HG02970 (cell line): ENCODE data around the gene ATG5.
"Not testable (repeated sequence)": the region's sequence is repeated elsewhere in the genome, so short reads cannot be mapped to it uniquely, and the experiment has no call there.

Experiments
- ATAC-seq: cut with Tn5 transposase; IDR thresholded peaks from one replicate; pipeline ENCODE4 v1.9.1; 2021; ENCODE audit warnings: mild to moderate bottlenecking, moderate library complexity, moderate number of reproducible peaks; ENCODE audit not compliant: unreplicated experiment, low FRiP score

Gene ATG5

DNA sequence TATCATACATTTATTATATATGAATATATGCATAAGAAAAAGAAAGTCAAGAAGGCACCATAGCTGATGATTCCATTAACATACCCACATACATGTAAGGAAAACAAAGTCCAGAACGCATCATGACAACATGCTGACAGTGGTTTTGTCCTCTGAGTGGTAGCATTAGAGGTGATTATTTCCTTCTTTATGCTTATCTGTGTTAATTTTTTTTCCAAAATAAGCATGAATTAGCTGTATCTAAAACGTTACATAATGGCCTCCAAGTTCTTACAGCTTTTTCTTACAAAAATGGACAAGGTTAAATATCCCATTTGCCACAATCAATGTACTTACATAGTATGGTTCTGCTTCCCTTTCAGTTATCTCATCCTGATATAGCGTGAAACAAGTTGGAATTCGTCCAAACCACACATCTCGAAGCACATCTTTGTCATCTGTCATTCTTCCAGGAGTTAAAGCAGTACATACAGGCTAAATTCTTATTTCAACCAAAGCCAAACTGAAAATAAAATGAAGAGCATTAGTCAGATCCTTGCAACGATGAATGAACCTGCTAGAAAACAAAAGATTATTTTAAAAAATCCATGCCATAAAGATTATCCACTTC lies 9.7 kb downstream of the ATG5 start:
- ATAC-seq, result no peak

DNA sequence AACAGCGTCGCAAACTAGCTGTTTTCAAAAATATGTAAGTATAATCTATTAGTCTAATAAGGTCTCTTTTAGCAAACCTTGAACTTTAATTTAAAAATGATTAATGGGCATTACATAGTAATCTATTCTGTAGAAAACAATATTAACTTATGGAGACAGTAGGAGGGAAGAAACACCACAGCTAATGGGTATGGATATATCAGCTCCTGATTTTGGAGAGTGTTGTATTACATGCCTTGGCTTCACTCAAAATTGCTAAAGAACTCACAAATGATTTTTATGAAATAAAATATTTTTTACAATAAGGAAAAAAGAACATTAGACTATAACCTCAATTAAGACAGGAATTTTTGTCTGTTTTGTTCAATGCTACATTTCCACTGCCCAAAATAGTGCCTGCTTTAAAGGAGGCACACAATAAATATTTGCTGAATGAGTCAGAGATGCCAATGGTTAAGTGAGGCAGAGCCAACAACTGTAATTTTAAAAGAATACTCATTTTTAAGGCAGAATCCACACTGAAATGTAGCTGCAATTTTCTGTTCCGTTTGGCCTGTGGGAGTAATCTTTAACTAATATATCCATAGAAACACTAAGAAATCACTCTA lies 15.7 kb downstream of the ATG5 start:
- no peak for ATAC-seq

DNA sequence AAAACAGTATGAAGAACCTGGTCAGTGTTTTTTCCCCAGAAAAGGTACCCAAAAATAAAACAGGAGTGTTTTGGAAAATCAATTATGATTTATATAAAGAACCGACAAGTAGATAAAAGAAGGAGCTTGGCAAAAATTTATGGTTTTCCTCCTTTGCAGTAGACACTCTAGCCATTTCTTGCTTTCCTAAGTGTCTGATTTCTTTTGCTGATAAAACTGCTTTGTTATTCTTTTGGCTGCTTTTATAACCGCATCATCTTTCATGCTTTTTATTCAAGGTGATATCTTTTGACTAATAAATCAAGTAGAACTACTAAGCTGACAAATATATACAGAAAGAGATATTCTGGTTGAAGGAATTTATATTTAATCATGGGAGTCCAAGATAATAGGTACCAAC lies 16.6 kb downstream of the ATG5 start:
- ATAC-seq, result no peak

DNA sequence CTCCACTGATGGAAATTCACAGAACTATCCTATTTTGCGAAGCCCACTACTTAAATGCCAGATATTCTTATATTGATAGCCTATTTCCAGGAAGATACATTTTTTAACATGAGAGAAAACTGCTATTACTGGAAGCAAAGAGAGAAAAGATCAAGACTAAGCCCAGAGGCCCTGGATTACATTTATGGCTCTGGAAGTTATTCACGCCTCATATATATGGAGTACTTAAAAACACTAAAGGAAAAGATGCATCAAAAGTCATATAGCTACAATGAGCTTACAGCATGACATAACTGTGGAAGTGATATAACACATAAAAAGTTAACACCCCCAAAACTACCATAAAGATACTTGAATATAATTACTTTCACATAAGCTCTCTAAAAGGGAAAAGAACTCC lies 19.8 kb downstream of the ATG5 start:
- no peak for ATAC-seq

DNA sequence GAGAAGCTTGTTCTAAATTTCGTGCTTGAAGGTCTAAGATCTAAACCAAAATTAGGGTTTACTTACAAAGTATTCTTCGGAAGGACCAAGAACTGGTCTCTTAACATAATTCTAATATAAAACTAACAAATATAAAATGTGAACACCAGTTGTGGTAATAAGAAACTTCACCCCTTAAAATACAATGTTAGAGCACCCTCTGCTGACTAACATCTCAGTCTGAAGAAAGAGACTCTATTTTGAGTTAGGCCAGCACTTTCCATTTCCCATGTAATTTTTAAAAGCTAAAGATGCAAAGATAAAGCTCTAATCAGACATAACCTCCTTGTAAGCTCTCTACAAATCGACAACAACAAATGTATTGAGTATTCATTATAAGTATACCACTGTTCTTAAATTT lies 24.6 kb downstream of the ATG5 start:
- ATAC-seq, result no peak

DNA sequence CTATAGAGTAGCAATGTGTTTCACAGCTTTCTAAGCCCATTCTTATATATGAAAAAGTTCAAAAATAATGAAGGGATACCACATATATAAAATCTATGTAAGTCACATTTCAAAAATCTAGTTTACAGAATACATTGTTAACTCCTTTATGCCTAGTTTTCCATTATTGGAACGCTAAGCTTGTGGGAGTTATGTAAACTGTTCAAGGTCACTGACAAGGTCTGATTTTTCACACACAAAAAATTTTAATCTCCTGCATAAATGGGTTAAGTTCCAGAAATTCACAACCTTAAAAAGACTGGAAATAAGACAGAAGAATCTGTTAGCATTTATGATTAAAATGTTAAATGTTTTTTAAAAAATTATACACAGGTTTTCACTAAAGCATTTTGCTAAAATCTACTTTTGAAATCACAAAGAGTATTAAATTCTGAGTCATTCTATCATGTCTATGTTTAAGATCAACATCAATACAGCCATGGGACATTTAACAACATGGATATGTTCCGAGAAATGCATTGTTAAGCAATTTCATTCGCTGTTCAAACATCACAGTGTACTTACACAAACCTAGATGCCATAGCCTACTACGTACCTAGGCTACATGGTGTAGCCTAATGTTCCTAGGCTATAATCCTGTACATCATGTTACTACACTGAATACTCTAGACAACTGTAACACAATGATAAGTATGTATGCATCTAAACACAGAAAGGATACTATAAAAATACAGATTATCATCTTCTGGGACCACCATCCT lies 25.4 kb downstream of the ATG5 start:
- ATAC-seq, result no peak

DNA sequence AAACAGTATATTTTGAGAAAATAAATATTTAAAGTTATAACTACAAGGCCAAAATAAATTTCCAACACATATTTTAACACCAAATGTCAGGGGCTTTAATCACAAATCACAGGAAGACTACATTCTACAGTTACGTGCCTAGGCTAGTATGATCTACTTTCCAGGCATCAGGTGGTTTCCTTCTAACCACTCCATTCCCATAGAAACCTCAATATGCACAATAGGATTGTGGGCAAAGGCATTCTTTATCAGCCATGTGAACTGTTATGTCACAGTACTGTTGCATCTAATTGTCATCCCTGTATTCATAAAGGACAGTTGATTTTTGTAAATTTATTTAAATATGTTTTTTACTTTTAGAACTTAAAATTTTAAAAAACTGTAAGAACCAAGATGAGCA lies 32.4 kb downstream of the ATG5 start:
- no peak for ATAC-seq

DNA sequence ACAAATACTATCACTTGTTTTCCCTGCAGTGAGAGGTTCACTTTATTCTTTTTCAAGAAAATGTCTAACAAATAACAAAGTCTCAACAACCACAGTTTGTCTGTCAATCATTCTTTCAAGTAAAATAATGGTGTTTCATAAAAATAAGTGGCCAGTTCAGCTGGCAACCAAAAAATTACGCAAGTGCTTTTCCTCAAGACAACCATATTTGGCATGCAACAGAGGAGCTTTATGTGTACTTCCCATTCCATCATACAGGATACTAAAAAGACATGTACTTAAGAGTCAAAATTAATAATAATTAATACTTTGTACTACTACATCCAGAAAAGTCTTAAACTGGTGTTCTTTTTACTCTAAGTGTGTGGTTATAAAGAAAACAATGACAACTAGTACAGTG lies 34.6 kb downstream of the ATG5 start:
- no peak for ATAC-seq

DNA sequence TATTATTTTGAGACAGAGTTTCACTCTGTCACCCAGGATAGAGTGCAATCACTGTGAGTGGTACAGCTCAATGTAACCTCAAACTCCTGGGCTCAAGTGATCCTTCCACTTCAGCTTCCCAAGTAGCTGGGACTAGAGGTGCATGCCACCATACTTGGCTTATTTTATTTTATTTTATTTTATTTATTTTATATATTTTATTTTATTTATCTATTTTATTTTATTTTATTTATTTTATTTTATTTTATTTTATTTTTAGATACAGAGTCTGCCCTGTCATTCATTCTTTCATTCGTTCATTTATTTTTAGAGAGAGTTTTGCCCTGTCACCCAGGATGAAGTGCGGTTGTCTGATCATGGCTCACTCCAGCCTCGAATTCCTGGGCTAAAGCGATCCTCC lies 35.5 kb downstream of the ATG5 start:
- no peak for ATAC-seq

DNA sequence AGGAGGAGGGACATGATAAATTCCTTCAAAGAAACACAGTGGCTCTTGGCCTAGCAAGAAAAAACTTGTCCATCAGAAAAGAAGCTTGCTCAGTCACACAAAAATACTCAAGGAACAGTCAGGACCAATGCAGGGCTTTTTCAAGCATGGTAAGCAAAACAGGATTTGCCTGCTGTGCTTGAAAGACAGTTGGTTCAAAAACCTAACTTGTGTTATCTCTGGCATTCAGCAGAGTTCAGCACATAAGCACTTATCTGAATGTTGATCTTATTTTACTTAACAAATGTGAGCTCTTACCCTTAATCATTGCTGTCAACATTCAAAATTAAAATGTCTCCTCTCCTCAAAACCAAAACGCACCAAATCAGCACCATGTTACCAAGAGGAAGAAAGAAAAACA lies 38.3 kb downstream of the ATG5 start:
- no peak for ATAC-seq

DNA sequence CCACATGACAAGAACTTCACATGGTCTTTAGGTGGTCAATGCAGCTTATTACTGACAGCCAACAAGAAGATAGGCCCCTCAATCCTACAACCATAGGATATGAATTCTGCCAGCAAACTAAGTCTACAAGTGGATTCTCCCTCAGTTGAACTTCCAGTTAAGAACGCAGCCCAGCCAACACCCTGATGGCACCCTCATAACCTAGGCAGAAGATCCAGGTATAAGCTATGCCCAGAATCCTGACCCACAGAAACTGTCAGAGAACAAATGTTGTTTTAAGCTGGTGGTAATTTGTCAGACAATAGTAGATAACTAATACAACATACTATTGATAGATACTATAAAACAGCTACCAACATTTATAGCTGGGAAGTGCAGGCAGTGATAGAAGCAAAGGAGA lies 38.8 kb downstream of the ATG5 start:
- ATAC-seq, result no peak

DNA sequence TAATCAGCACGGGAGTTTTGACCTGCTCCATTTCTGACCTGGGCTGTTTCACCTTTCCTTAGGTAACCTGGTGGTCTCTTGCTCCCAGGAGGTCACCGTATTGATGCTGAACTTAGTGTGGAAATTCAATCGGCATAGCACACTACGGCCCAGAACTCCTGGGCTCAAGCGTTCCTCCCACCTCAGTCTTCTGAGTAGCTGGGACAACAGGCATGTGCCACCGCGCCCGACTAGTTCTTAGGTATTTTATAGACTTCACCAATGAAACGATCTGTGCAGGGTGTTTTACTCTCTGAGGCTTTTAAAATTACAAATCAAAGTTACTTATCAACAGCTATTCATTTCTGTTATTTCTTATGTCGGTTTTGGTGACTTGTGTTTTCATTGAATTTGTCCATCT lies 42.1 kb downstream of the ATG5 start:
- ATAC-seq, result no peak

DNA sequence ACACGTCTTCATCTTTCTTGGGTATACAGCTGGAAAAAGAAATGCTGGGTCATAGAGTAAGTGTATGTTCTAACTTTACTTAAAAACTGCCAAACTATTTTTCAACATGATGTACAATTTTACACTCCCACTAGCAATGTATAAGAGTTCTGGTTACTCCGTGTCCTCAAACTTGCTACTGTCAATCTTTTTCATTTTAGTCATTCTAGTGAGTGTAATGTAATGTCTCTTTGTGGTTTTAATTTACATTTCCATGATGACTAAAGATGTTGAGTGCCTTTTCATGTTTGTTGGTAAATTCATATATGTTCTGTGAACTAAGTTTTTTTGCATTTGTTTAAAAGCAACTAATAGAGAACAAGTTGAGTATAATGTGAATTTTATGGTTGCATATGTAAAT lies 43.9 kb downstream of the ATG5 start:
- no peak for ATAC-seq

DNA sequence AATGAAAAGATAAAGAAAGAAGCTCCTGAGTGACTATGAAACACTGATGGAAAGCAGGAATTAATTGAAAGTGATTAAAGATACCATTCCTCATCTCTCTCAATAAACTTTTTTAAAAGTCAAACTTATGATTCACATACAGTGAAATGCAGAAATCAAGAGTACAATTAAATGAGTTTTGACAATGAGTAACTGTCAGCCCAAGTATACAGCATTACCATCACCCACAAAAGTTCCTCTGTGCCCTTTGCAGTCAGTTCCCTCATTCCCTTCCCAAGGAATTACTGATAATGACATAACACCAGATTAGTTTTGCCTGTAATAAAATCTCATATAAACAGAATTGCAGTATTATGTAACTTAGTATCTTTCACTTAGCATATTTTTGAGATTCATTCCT lies 44.5 kb downstream of the ATG5 start:
- ATAC-seq, result no peak

DNA sequence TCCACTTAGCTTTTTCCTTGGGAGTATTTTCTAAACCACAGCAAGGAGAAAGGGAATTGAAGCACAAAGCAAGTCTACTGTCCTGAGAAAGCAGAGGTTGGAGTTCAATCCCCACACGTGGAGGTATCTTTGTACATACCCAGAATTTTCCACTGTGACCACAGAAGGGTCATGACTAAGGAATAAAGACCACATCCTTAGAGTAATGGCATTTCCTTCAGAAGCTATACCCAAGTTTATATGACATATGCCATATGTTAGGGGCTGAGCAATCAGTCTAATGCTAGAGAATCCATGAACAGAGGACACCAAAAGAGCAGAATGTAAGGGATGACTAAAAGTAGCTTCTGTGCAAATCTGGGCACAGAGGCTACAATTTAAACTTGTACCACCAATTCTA lies 46.4 kb downstream of the ATG5 start:
- ATAC-seq, result no peak

DNA sequence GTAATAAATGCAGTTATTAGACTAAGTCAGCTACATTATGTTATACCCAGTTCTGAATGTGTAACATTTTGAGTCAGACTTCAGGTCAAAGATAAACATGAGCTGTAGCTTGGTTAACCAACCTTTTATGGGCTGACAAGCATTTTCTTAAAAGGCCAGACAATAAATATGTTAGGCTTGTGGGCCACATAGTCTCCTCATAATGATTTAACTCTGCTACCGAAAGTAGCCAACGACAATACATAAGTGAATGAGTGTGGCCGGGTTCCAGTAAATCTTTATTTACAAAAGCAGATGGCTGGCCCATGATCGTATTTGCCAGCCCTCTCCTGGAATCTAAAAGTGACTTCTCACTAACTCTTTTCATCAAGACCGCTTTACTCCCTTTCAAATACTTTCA lies 49.9 kb downstream of the ATG5 start:
- no peak for ATAC-seq

DNA sequence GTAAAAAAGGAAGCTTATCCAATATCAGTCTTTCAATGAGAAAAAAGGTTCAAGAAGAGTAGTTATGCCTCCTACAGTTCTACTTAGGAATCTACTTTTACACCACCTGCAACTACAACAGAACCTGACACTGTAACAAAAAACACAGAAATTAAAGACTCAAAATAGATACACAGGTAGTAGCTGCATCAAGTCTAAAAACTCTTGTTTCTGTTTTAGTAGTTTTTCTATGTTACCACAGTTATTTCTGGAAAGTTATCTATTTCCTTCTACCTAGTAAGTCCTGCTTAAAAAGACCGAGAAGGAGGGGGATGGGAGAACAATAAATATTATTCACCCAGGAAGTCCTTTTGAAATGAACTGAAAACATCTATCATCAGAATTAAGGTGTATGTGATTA lies 52.5 kb downstream of the ATG5 start:
- ATAC-seq, result no peak

DNA sequence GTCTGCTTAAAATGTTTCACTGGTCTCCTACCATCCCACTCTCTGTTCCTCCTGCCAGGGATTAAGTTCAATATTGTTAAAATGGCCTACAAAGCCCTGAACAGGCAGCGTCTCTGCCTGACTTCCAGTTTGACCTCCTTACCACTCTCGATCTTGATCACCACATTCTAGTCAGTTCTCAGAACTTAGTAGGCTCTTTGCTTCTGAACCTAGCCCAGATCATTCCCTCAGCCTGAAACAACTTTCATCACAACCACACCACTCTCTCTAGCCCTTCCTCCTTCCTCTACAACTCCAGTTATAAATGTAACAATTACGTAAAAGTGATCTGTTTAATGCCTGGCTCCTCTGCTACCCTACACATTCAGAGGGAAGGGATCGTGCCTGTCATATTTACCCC lies 53.3 kb downstream of the ATG5 start:
- no peak for ATAC-seq

DNA sequence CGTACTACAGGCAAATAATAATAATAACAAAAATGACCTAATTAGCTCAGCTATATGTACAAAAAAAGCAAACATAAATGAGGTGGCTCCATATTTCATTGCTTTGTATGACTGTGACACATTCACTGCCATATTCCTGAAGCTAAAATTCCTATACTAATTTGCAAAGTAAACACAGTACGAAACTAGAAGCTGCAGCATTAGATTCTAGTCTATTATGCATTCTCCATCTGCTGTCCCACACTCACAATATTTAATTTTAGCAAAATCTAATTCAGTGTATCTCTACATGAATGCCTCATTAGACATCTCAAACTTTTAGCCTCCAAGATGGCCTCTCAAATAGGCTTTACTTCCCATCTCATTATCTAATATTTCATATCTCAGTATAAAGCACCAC lies 55.1 kb downstream of the ATG5 start:
- no peak for ATAC-seq

DNA sequence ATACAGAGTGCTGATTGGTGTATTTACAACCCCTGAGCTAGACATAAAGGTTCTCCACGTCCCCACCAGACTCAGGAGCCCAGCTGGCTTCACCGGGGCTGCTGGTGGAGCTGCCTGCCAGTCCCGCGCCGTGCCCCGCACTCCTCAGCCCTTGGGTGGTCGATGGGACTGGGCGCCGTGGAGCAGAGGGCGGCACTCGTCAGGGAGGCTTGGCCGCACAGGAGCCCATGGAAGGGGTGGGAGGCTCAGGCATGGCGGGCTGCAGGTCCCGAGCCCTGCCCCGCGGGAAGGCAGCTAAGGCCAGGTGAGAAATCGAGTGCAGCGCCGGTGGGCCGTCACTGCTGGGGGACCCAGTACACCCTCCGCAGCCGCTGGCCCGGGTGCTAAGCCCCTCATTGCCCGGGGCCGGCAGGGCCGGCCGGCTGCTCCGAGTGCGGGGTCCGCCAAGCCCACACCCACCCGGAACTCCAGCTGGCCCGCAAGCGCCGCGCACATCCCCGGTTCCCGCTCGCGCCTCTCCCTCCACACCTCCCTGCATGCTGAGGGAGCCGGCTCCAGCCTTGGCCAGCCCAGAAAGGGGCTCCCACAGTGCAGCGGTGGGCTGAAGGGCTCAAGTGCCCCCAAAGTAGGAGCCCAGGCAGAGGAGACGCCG lies 56.2 kb downstream of the ATG5 start:
- not testable (repeated sequence) for ATAC-seq

DNA sequence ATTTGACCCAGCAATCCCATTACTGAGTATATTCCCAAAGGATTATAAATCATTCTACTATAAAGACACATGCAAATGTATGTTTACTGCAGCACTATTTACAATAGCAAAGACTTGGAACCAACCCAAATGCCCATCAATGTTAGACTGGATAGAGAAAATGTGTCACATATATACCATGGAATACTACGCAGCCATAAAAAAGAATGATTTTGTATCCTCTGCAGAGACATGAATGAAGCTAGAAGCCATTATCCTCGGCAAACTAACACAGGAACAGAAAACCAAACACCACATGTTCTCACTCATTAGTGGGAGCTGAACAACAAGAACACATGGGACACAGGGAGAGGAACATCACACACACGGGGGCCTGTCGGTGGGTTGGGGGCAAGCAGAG lies 57.1 kb downstream of the ATG5 start:
- ATAC-seq, result not testable (repeated sequence)

DNA sequence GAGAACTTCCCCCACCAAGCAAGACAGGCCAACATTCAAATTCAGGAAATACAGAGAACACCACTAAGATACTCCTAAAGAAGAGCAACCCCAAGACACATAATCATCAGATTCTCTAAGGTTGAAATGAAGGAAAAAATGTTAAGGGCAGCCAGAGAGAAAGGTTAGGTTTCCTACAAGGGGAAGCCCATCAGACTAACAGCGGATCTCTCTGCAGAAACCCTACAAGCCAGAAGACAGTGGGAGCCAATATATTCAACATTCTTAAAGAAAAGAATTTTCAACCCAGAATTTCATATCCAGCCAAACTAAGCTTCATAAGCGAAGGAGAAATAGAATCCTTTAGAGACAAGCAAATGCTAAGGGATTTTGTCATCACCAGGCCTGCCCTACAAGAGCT lies 61.1 kb downstream of the ATG5 start:
- ATAC-seq, result not testable (repeated sequence)
